NCI-H2196 (cell line): Measurements from ENCODE around the gene TRIP13.

Source experiments
- DNase-seq: peaks from one replicate; lab custom pipeline; 2025; ENCODE audit not compliant: unreplicated experiment; lab: John Stamatoyannopoulos, UW

The TRIP13 gene

GRCh38 chr5:949815-950560 is 57.3 kb downstream of the TRIP13 start:
- DNase-seq, result no peak

GRCh38 chr5:951940-952596 is 59.4 kb downstream of the TRIP13 start:
- DNase-seq, result no peak

GRCh38 chr5:952597-953271 is 60.0 kb downstream of the TRIP13 start:
- DNase-seq, result no peak

- no peak for DNase-seq
Observed at GRCh38 chr5:953535-954449, 61.1 kb downstream of the TRIP13 start.

- no peak for DNase-seq
Observed at GRCh38 chr5:955886-956761, 63.4 kb downstream of the TRIP13 start.

DNA sequence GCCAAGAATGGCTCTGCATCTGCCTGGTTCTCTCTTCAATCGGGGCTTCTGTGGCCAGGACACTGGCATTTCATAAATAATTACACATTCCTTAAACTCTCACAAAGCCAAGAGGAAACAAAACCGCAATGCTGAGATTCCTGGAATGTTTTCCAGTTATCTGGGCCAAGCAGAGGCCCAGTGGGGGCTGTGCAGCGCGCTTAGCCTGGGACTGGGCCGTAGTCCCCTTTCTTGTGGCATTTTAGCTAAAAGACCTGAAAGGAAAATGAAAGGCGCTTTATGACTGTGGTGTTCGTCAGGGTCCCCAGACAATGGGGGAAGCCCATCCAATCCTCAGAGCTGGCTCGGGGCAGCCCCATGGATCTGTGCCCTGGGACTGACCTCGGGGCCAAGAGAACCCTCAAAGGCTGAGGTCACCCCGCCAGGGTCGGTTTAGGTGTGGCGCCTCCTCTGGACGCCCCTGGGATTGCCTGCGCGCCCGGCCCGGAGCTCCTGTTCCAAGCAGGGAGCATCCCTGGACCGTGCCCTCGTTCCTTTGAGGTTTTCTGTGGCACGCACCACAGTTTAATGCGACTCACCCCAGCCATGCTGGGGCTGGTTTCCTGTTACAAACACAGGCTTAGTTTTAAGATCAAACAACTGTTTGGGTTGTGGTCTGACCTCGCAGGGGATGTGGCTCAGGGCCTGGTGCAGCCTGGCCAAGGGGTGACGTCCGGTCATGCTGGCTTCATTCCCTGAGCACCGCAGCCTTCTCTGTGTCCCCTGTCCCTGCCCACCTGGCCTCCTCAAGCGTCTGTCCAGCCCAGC is 64.5 kb downstream of the TRIP13 start:
- DNase-seq, result peak; percentile 33

DNA sequence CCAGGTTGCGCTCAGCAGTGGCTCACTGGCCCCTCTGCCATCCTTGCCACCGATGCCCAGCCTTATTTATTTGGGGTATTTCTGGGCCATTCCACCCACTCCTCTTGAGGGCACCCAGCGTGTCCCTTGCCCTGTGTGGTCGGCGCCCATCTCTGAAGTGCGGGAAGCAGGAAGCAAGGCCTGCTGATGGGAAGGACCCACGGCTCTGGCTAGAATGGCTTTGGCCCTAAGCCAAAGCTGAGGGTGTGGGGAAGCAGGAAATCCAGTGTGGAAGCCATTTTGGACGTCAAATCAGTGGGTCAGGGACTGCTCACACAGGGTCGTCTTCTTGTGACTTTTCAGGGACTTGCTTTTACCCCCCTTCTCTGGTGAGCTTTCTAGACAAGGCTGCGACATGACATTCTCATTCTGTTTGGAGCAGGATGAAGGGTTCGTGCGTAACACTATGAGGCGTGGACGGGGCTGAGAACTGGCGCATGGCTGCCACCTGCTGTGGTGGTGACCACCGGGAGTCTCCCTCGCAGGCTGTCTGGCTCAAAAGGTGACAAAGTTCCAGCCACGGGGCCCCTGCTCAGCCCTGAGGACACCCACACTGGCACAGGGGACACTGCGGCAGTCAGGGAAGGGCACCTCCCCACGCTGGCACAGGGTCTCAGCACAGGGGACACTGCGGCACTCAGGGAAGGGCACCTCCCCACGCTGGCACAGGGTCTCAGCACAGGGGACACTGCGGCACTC is 65.2 kb downstream of the TRIP13 start:
- DNase-seq, result peak; percentile 25

DNA sequence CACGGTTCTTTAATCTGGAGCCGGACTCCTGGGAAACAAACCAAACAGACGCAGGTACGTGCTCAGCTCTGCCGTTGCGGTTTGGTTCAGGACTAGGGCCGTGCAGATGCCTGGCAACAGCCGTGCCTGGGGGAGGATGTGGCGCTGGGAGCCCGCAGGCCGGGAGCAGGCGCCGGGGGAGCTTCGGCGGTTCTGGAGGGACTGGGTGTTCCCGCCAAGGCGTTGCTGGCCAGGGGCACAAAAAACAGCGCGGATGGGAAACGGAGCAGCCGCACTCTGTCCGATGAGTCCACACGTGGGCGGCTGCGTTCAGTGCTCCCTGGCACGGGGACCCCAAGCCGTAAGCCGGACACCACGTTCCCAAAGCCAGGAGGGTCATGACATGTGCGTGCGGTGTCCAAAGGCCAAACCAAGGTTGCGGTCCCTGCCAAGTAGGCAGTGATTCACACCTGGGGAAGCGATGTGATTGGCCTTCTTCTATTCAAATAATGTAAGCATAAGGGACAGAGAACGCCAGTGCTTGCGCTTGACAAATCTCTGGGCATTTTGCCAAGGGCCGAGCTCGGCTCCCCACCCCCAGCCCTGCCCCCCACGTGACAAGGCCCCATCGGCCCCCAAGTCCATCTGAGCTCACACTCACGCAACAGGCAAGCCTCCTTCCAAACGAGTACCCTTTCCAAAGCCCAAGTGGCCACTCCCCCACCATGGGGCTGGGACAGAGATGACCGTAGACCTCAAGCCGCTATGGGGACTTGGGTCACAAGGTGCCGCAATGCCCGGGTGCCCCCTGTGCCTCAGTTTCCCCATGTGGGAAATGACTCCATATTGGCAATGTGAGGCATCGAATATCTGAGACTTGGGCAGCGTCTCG is 66.3 kb downstream of the TRIP13 start:
- peak; percentile 55 for DNase-seq

- DNase-seq, result no peak
Observed at GRCh38 chr5:959581-960531, 67.2 kb downstream of the TRIP13 start.

- DNase-seq, result no peak
Observed at GRCh38 chr5:960551-960950, 67.9 kb downstream of the TRIP13 start.

DNA sequence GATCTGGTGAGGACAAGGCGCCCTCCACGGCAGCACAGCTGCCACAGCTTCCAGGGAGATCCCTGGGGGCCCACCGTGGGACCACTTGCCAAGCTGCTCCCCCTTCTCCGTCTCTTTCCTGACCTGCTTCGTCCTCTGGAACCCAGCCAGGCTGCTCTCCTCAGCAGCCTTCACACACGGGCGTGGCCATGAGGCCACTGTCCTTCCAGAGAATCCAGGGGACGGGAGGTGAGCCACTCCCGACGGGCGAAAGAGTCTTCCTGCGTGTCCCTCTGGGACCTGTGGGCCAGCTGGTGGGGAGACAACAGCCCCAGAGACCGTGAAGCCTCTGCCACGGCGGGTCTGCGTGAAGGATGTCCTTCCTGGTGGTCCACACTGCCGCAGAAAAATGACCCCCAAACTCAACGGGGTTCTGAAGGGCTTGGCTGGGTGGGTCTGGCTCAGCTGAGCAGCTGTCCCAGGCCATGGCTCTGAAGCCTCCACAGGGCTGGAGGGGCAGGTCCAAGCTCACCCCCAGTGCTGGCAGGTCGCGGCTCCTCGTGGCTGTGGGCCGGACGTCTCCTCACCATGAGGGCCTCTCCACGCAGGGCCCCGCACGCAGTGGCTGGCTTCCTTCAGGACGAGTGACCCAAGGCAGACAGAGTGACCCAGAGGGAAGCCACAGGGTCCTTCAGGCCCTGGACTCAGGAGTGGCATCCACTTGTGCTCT is 68.5 kb downstream of the TRIP13 start:
- DNase-seq, result no peak

DNA sequence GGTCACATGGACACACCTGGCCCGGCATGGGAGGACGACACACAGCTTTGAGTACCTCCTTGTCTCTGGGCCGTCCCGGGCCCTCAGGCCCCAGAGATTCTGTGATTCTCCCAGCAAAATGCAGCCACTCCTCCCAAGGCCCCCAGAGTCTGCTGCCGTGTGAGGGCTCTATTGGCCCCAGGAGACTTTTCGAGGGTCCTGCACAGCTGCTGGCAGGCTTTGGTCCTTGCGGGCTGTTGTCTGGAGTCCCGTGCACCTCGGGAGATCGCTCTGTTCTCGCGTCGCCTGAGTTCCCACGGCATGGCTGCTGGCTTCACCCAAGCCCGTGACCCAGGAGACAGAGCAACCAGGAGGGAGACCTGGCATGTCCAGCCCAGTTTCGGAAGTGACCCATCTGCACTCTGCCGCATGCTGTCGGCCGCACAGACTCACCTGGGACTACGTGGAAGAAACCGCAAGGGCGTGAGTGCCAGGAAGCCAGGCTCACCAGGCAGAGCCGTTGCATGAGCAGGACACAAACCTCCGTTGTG is 69.1 kb downstream of the TRIP13 start:
- no peak for DNase-seq

DNA sequence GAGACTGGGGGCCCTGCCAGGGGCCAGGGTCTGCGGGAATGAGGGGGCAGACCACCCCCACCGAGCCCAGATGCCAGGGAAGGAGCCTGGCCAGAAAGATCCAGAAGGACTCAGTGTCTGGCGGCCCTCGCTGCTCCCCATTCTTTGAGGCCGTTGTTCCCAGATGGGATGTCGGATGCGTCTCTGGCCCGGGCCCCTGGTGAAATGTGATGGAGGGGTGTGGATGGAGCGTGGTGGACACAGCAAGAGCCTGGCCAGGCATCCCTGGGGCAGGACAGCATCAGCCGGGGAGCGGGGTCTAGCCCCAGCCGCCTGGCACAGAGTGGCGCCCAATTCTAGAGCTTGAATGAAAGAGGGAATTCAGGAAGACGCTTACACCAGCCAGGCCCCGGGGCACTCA is 69.7 kb downstream of the TRIP13 start:
- no peak for DNase-seq

DNA sequence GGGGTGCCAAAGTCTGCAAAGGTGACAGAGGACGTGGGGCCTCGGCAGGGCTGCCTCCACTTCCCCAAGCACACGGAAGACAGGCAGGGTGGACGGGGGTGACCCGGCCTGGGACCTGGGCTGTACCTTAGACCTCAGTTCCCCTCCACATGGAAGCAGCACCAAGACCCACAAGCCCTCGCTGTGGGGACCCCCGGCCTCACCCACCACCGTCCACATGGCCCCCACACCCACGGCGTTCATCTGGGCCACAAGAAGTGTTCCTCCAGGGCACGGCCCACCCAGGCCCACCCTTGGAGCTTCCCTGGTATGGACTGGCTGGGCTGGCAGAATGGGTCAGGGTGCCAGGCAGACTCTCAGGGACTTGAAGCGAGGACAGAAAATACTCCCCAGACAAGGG is 70.1 kb downstream of the TRIP13 start:
- DNase-seq, result no peak

- DNase-seq, result no peak
Observed at GRCh38 chr5:963310-963672, 70.6 kb downstream of the TRIP13 start.
